Stimulated activated CD4-positive, alpha-beta T cell treated with anti-CD3 and anti-CD28 coated beads, Interleukin-4, amount 100 ng/mL, for 48 hours (primary cell): Measurements from ENCODE around the gene NIPSNAP2.

Experiments
- DNase-seq, 2 donors: peaks; one replicate each; pipeline ENCODE4 v3.0.0-alpha.2; 2020; ENCODE audit warnings: low read depth in 2 of 2

Gene NIPSNAP2

DNA sequence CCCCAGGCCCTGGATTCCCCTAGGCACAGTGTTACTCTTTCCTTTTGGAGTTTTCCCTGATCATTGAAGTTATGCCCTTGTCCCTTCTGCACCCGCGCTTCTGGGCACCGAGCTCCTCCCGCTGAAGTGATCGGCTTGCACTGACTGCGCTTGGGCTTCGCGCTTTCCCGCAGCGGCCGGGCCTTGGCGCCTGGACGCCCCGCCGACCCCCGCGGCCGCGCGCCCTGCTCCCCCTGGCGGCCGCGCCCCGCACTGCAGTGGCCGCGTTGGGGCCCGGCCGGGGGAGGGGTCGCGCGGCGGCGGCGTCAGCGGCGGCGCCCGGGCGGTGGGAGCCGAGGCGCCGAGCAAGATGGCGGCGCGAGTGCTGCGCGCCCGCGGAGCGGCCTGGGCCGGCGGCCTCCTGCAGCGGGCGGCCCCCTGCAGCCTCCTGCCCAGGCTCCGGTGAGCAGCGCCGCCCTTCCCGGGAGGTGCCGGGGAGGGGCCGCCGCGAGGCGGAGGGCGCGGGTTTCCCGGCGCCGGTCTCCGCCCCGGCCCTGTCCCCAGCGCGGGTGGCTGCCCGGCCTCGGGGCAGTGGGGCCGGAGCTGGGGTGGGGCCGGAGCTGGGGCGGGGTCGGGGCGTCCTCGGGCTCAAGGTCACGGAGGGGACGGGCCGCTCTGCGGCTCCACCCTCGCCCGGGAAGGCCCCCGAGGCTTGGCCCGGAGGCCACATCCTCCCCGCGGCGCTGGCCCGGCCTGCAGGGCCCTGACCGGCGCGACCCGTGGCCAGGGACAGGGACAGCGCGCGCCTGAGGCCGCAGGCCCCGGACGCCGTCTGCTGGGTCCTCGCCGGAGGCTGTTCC, at the start of gene NIPSNAP2:
TSS of gene NIPSNAP2 (plus strand) at position 325 of the 839 bp plus-strand sequence. CDS start at position 350, 25 bp downstream.
- DNase-seq = peak; percentile 46 to 51

DNA sequence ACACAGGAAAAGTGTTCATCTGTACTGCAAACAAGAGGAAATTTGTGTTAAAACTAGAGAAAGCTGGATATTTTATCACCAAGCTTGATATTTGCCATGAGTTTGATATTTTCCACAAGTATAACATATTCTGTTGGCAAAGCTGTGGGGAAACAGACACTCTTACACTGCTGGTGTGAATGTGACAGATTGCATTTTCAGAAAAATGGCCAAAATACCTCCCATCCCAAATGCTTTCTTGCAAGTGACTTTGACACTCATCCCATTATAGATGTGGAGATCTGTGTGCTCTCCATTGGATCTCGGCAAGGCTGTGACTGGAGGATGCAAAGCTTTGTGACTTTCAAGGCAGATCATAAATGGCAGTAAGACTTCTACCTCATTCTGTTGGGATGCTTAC, 46.6 kb upstream of the NIPSNAP2 start:
- no peak for DNase-seq

DNA sequence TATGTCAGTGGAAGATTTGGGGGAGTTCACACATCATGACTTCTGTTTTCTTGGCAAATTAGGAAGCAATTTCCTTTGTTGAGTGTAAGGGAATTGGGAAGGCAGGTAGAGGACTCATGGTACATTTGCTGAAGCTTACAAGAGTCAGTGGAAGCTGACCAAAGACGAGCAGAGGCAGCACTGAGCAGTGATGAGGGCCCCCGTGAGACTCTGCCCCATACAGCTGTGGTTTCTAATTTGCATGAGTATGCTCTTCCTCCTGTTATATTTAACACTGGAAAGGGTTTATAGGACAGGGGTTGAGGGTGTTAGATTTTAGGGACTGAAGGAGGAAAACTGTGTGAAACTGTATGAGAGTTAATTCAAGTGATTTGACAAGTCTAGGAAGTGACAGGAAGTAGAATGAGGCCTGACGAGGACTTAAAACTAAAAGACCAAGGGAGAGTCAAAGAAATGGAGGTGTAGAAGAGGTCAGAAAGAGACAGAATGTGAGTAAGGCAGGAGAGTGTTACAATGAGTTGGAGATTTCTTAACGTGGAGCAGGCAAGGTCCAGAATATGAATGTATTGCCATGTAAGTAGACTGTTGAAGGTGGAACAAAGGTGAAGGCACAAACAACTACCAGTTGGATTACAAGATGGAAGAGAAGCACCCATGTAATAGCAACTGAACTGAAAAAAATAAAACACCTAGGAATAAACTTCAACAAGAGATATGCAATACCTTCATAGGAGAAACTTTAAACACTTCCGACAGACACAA, 36.2 kb upstream of the NIPSNAP2 start:
- no peak for DNase-seq

DNA sequence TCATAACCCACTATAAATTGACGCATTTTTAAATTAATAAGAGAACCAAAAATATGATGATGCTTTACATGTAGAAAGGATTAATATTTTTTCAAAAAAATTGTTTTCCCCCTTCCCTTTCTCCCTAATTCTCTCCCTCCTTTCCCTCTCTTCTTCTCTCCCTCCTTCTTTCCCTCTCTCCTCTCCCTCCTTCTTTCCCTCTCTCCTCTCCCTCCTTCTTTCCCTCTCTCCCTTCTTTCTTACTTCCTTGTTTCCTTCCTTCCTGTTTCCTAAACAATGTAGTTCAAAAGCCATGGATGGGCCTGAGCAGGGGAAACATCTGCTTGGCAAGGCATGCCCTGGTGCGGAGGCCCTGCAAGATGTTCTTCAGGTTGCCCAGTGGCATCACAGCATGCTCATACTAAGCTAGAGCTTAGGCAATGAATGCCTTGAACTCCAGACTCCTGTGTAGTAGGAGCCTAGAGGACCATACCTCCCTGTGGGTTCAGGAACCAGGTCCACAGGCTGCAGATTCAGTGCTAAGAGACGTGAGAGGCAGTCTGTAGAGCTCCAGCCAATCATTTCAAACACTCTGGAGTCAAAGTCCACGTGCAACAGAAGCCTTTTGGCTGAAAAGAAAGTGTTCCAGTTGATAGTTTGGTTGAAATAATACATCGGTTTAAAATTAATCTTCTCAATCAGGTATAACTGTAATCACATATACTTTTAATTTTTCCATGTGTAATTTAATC, 32.8 kb upstream of the NIPSNAP2 start:
- DNase-seq = no peak

DNA sequence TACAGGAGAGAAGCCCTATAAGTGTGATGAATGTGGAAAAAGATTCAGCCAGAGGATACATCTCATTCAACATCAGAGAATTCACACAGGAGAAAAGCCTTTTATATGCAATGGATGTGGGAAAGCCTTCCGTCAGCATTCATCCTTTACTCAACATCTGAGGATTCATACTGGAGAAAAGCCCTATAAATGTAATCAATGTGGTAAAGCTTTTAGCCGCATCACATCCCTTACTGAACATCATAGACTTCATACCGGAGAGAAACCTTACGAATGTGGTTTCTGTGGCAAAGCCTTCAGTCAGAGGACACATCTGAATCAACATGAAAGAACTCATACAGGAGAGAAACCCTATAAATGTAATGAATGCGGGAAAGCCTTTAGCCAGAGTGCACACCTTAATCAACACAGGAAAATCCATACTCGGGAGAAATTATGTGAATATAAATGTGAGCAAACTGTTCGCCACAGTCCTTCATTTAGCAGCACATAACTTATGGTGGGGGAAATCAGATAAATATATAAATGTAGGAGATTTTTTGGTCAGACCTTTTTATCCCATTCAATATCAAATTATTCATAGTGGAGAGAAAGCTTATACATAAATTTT, 24.8 kb upstream of the NIPSNAP2 start:
- no peak for DNase-seq

DNA sequence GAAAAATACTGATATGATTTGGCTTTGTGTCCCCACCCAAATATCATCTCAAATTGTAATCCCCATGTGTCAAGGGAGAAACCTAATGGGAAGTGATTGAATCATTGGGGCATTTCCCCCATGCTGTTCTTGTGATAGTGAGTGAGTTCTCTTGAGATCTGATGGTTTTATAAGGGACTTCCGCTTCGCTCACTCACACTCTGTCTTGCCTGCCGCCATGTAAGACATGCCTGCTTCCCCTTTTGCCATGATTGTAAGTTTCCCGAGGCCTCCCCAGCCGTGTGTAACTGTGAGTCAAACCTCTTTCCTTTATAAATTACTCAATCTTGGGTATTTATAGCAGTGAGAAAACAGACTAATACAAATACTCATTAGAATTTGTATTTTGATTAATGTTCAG, 17.8 kb upstream of the NIPSNAP2 start:
- no peak for DNase-seq

DNA sequence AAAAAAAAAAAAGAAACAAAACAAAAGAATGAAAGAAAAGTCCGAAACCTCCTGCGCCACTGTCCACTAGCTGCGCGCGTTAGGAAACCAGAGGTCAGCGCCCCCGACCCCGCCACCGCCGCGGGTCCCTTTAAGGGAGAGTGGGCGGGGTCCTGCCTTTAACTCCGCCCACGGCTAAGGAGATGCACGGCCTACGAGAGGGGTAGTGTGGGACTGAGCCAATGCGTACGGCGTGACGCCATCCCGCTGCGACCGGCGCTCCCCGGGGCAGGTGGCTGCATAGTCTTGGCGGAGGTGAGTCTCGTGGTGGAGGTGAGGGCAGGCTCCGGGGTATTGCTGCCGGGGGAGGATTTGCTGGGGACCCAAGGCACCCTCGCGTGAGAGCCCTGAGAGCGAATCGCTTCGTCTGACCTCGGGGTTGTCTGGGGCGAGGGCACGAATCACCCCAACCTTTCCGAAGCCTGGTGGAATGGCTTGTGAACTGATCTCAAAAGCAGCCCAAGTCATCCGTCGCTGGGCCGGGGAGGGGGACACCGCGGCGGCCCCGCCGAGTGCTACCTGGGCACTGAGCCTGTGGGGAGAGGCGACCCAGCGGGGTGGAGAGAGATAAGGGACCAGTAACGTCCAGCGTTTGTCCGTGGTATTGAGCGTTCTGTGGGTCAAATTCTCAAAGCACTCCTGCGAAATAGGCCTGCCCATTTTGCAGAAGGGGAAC, 12.6 kb upstream of the NIPSNAP2 start, which contains the start of gene MRPS17:
TSS of gene MRPS17 (plus strand) at position 241 of the 715 bp plus-strand sequence. CDS start 1,319 bp downstream, outside the sequence.
- peak; percentile 84 to 88 for DNase-seq

DNA sequence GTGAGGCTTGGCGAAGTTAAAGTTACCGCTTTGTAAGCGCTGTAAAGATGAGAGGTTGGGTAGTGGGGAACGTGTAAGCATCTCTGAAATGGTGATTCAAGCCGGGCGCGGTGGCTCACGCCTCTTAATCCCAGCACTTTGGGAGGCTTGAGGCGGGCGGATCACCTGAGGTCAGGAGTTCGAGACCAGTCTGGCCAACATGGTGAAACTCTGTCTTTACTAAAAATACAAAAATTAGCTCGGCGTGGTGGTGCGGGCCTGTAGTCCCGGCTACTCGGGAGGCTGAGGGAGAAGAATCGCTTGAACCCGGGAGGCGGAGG, 12.1 kb upstream of the NIPSNAP2 start:
- peak in 1 of 2 donors; percentile 2 for DNase-seq

DNA sequence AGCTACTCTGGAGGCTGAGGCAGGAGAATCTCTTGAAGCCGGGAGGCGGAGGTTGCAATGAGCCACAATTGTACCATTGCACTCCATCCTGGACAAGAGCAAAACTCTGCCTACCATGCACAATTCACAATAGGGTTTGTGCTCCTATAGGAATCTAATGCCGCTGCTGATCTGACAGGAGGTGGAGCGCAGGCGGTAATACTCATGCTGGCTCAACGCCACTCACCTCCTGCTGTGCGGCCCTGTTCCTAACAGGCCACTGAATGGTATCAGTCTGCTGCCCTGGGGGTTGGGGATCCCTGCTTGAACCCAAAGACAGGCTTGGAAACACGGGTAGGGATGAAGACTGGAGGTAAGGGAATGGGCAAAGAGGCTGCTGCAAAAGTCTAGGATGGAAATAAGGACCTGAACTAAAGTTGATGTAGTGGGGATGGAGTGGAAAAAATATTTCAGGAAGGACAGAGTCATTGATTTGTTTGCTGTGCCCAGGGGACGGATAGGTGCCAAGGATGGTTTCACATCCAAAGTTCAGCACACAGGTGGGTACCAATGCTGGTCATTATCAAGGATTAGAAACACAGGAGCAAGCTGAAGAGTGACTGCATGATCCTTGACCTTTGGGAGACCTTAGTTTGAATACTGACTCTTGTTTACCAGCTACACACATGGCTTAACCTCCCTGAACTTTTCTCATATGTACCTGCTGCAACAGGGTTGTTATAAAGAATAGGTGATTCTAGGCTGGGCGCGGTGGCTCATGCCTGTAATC, 10.5 kb upstream of the NIPSNAP2 start:
- DNase-seq = no peak

DNA sequence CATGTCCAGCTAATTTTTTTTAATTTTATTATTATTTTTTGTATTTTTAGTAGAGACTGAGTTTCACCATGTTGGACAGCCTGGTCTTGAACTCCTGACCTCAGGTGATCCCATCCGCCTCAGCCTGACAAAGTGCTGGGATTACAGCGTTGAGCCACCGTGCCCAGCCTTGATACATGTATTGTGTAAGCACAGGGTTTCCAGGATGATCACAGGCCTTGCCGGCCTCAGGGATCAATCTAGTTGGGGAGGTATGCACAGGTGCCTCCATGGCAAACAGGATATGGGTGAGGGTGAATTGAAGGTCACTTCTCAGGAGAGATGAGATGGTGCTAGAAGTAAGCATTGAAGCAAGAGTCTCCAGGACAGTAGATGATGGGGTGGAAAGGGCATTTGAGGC, 7.2 kb upstream of the NIPSNAP2 start:
- DNase-seq = no peak

DNA sequence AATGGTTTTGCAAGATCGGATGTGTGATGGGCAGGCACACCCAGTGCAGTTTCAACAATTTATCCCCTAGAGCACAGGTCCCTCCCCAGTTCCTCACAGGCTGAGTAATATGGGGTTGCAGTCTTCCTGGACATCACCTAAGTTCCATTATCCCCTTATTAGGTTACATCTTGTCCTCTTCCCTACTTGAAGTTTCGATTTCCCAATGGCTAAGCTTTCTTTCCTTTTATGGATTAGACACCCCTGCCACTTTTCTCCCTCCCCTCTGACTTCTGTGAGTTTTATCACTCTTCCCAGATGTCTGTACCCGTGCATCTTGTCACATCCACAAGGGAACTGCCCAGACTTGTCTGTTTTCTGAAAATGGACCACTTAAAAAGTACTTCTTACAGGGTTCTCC, 2.4 kb upstream of the NIPSNAP2 start:
- DNase-seq = no peak

DNA sequence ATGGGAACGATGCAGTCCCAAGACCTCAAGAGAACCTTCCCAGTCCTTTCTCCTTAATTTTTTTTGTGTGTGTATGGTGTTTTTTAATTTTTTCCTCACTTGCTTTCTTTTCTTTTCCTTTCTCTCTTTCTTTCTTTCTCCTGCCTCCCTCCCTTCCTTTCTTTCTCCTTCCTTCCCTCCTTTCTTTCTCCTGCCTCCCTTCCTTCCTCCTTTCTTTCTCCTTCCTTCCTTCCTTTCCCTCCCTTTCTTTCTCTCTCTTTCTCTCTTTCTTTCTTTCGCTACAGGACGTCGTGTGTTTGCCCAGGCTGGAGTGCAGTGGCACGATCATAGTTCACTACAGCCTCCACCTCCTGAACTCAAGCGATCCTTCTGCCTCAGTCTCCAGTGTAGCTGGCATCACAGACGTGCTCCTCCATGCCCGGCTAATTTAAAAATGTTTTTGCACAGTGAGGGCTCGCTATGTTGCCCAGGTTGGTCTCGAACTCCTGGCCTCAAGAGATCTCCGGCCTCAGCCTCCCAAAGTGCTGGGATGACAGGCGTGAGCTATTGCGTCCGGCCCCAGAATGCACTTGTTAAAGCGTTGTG, 709 bp upstream of the NIPSNAP2 start:
- no peak for DNase-seq

DNA sequence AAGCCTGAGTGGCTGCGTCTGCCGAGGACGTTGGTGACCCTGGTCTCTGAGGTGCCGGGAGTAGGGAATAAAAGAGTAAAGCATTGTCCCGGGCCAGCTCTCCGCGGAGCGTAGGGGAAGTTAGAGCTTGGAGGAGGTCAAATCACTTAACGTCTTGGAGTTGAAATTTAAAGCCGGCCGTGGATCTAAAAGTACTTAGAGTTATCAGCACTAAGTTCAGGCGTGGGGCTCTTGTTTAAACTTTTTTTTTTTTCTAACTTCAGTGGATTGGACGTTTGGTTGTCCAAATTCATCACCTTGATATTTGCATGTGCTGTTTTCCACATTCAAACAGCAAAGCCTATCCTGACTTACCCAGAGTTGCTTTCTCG, 700 bp downstream of the NIPSNAP2 start:
- DNase-seq = no peak

DNA sequence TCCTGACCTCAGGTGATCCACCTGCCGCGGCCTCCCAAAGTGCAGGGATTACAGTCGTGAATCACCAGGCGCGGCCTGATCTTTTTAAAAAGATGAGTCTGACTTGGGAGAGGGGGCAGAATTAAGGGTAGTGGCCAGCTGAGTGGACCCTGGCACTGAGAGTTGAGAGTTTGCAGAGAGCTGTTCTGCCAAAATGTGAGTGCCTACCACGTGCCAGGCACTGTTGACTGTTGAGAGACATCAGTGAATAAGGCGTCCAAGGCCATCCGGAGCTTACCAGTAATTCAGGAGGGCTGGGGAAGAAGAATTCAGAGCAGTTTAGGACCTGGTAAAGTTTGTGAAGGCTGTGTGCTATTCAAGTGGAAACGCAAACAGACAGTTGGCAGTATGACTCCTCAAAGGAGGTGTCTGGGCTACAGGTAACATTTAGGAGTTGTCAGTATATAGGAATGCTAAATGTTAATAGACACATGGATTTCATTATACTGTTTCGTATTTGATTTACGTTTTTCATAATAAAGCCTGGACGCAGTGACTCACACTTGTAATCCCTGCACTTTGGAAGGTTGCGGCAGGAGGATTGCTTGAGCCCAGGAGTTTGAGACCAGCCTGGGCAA, 1.5 kb downstream of the NIPSNAP2 start:
- DNase-seq = no peak

DNA sequence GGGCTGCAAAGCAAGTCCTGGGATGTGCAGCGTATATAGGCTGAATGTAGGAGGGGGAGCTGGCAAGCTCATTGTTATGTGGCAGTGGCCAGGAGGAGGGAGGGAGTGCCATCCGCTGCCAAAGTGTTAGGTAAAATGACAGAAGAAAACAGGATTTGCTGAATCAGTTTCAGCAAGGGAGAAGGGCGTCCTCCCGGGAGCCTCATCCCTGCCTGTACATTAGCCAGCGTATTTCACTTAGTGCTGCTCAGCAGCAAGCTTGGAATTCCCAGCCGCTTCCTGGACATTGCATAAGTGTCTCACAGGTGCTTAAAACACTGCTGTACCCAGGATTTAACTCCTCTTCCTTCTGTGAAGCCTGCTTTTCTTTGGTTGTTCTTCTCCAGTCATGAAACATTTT, 2.5 kb downstream of the NIPSNAP2 start:
- no peak for DNase-seq

DNA sequence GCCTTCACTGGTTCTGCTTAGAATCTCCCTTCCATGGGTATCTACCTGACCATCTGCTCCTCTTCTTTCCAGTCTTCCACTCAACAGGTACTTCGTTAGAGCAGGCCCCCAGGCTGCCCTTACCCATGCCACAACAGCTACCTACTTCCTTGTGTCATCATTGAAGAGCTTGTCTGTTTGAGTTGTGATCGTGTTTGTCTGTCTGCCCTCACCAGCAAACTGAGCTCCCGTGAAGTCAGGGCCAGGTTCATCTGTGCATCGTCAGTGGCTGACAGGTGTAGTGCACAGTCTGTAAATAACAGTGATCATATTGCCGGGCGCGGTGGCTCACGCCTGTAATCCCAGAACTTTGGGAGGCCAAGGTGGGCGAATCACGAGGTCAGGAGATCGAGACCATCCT, 5.0 kb downstream of the NIPSNAP2 start:
- no peak for DNase-seq

DNA sequence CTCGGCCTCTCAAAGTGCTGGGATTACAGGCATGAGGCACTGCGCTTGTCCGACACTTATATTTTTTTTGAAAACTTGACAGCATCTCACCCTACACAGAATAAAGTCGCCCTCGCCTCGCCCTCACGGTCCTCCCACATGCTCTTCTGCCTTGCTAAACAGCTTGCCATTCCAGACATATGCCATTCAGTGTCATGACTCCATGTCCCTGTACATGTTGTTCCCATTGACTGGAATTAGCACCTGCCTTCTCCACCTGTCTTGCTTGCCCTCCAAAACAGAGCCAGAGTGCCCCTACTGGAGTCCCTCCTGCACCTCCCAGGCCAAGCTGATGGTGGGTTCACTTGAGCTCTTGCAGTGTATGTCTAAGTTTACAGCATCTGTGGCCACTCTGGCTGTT, 6.2 kb downstream of the NIPSNAP2 start:
- no peak for DNase-seq

DNA sequence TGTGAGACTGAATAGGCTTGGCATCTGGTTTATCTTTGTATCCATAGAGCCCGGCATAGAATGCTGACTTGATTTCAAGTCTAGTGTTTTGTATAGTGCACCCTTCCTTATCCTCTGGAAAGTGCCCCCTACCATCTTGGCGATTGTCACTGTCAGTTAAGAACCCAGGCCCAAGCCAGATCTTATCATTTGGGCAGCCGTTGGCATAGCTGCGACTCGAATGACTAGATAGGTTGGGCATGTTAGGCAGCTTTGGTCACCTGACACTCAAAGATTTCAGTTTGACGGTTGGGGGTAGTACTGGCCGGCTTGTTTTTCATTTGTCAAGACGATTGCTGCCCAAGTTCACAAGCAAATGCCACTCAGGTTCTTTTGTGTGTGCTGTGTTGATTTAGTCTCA, 6.6 kb downstream of the NIPSNAP2 start:
- no peak for DNase-seq

DNA sequence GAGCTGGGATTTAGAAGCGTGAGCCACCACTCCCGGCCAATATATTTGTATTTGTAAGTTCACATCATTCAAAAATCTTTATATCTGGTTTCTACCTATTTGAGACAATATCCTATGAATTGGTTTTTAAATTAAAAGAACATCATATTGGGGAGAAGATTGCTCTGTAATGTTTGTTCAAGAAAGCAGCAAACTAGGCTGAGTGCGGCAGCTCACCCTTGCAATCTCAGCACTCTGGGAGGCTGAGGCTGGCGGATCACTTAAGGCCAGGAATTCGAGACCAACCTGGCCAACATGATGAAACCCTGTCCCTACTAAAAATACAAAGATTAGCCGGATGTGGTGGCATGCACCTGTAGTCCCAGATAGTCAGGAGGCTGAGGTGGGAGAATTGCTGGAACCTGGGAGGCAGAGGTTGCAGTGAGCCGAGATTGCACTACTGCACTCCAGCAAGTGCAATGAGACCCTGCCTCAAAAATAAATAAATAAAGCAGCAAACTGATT, 9.4 kb downstream of the NIPSNAP2 start:
- no peak for DNase-seq
